GM19395 (cell line): ENCODE data around the gene SCNN1B.

Experiments
- ATAC-seq: cut with Tn5 transposase; IDR thresholded peaks from one replicate; pipeline ENCODE4 v1.9.1; 2021; ENCODE audit warnings: mild to moderate bottlenecking, moderate library complexity; ENCODE audit not compliant: unreplicated experiment

The SCNN1B gene

GRCh38 chr16:23403547-23403946 is 101.4 kb downstream of the SCNN1B start:
- ATAC-seq, result no peak

DNA sequence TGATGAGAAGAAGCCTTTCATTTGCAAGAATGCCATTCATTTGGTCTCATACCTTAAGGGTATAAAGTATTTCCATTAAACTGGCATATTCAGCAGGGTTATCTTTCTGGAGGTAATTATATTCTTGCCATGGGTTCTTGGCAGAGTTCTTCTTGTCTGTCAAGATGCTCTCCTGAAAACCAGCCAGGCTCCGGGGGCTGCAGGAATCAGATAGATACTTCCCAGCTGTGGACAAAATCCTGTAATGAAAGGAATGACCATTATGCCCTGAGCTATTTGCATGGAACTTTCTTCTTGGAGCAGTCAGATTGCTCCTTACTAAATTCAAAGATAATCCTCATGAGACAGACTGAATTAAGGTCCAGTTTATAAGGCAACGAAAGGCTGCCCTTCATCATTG is 103.9 kb downstream of the SCNN1B start:
- no peak for ATAC-seq

DNA sequence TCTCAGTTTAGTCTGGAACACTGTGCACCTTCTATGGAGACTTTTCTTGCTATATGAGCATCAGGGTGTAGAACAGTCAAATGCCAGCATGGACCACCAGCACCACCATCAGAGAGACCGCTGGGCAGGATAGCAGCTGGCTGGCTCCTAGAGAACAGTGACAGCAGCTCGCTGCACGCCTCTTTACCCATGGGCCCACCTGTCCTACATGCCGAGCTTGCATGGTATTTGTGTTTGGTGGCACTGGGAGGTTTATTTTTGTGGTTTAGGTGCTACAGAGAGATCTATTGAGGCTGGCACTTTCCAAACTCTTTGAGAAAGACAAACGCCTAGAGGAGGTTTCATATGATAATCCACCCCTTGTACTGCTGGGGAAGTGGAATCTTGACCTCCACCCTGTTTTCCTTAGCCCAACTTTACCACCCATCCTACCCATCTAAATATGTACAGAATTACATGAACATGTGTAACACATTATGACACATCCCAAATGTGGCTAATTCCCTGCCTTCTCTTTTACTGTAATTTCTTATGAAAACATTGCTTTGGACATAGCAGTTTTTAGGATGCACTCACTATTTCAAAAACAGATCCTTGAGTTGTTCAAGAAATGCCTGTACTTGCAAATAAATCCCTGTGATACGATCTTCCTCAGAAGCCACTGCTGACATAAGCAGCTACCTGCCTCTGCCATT is 104.6 kb downstream of the SCNN1B start:
- no peak for ATAC-seq

DNA sequence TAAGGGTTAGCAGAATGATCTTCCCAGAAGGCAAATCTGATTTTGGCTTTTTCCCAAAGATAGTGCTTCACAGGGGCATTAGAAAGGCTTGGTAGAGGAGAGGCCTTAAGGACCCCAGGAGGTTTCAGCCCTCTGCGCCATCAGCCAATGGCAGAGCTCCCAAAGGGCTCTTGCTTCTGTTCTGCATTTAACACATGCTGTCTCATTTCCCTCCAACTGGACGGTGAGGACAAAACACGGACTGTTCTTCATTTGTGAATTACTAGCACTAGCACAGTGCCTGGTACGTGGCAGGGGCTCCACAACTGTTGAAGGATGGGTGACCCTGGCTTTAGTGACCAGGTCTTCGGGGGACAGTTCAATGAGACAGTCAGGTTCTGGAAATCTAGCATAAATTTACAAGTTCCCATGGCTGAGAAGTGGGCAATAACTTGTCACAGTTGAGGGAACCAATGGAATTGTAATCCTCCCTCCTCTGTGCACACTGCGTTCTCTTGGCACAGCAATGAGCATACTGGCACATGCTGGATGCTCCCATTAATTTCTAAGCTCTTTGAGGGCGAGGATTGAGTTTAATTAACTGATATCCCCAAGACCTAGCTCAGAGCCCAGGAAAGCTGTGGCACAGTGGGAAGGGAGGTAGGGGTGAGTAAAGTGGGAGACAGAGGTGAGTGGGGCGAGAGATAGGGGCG is 105.5 kb downstream of the SCNN1B start:
- ATAC-seq, result no peak

- no peak for ATAC-seq
These were observed 106.2 kb downstream of the SCNN1B start for GRCh38 chr16:23408242-23408822.

DNA sequence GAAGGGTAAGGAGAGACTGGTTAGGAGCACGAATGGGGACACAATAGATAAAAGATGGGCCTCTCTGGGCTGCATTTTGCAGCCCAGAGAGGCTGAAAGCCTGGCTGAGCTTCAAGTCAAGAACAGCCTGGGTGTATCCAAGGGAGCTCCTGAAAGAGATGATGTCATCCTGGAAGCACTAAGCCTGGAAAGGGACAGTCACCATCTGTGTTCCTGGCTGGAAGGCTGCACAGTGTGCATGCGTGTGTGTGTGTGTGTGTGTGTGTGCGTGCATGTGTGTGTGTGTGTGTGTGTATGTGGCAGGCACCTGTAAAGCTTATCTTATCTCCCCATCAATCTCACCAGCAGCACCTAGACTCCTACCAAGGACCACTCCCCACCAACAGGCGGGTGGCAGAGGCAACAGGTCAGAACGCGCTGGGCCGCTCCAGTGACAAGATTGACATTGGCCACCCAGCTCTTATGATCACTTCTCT is 106.8 kb downstream of the SCNN1B start:
- ATAC-seq, result no peak

GRCh38 chr16:23409522-23409921 is 107.4 kb downstream of the SCNN1B start:
- no peak for ATAC-seq

GRCh38 chr16:23410176-23410575 is 108.1 kb downstream of the SCNN1B start:
- ATAC-seq, result no peak

GRCh38 chr16:23414731-23415130 is 112.6 kb downstream of the SCNN1B start:
- ATAC-seq, result no peak

- no peak for ATAC-seq
These were observed 114.7 kb downstream of the SCNN1B start for GRCh38 chr16:23416816-23417215.

DNA sequence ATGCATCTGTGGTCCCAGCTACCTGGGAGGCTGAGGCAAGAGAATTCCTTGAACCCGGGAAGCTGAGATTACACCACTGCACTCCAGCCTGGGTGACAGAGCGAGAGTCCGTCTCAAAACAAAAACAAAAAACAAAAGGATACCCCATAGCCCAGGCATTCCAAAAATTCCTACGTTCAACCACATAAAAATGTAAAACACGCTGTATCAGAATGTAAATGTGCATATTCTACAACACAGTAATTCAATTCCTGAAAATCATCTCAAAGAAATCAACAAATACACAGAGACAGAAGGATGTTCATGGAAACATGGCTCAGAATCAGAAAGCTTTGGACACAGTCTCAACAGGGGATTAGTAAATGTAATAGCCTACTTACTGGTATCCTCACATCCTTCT is 117.9 kb downstream of the SCNN1B start:
- ATAC-seq, result no peak

DNA sequence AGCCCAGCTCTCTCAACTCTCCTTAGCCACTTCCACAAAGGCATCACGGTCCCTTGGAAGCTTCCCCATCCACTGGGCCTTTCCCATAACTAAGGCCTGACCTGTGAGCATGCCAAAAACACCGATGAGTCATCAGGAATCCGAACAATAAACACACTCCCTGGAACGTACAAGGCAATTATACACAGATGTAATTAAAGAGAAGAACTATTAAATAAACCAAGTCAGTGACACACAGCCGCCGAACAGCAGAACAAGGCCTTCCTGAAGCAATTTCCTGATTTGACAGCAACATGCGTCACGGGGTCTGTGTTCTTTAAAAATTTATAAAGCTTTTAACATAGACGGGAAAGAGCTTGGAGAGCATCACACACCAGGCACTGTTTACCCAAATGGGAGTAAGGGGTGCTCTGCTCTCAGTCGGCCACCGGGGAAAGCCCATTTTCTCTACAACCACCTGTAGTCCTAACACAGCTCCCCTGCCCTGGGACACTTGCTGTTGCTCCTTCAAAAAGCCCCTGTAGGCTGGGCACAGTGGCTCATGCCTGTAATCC is 121.5 kb downstream of the SCNN1B start:
- no peak for ATAC-seq

DNA sequence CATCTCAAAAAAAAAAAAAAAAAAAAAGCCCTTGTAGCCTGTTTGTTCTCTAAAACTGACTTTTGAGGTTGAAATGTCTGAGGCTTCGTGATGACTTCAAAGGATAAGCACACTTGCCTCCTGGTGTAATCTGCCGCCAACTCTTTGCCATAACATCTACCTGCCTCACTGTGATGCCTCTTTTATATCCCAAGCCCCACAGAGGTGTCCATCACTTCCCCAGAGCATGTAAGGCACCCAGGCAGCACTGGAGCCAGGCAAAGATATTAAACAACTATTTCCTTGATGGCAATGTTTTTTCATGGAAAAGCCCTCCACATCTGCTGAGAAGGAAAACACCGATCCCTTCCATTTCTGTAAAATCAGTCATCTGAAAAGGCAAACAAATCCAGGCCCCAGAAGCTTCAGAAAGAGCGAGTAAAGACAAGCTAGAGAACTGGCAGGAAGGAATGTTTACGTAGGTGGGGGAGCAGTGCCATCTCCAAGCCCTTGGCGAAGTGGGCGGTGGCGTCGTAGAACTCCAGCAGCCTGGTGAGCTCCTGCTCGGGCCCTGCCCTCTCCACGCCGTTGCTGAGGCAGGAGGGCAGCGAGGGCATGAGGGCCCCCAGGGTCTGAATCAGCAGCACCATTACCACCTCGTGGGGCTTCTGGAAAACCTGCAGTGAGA is 122.3 kb downstream of the SCNN1B start:
- ATAC-seq, result no peak

DNA sequence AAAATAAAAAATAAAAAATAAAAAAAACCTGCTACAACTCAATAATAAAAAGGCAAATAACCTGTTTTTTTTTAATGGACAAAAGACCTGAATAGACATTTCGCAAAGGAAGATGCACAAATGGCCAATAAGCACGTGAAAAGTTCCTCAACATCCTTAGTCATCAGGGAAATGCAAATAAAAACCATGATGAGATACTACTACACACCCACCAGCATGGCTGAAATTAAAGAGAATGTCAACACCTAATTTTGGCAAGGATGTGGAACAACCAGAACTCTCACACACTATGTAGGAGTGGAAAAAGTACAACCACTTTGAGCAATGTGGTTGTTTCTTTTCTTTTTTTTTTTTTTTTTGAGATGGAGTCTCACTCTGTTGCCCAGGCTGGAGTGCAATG is 126.2 kb downstream of the SCNN1B start:
- ATAC-seq, result no peak
